HAP-1 (cell line): ENCODE results near the gene APEH.

Experiments
- DNase-seq, 2 experiments: peaks; one replicate each; pipeline ENCODE4 v3.0.0-alpha.2; 2016 to 2020; ENCODE audit warnings: low spot score in 2 of 2
- H3K27me3 ChIP-seq: fragments of 250-450 bp; sonication (Bioruptor Pico); 2 replicates; pipeline ENCODE4 v1.5.1; 2020; ENCODE audit warnings: low read depth, mild to moderate bottlenecking, moderate library complexity
- H3K36me3 ChIP-seq: fragments of 250-450 bp; sonication (Bioruptor Pico); replicated peaks from 2 replicates; pipeline ENCODE4 v1.5.1; 2020; ENCODE audit warnings: mild to moderate bottlenecking
- H3K4me1 ChIP-seq: fragments of 250-450 bp; sonication (Bioruptor Pico); 2 replicates; pipeline ENCODE4 v1.5.1; 2020; ENCODE audit warnings: mild to moderate bottlenecking
- H3K4me3 ChIP-seq: fragments of 250-450 bp; sonication (Bioruptor Pico); 2 replicates; pipeline ENCODE4 v1.5.1; 2020; ENCODE audit warnings: mild to moderate bottlenecking, moderate library complexity
- H3K9me3 ChIP-seq: fragments of 250-450 bp; sonication (Bioruptor Pico); 2 replicates; pipeline ENCODE4 v1.5.1; 2020; ENCODE audit warnings: mild to moderate bottlenecking, moderate library complexity
- in situ Hi-C: fragments of 300-500 bp; cut with MboI; formaldehyde crosslinking; loops from 3 replicates; pipeline ENCODE4 v1.14.3; 2020; ENCODE audit warnings: low sequenced_read_pairs, inconsistent platforms, mixed read lengths

The APEH gene

GRCh38 chr3:49673715-49674496 is at the start of gene APEH:
TSS of gene APEH (plus strand) at chr3:49674351. CDS start at chr3:49674402, 51 bp downstream.
- Histone ChIP-seq H3K4me3 (peak within 1 kb of the TSS; percentile 89), H3K4me1 (peaks cover 12% of the 10 kb centered on the region), H3K27me3 (no peaks in the 10 kb centered on the region), H3K36me3 (peaks cover 36% of the 10 kb centered on the region), H3K9me3 (no peaks in the 10 kb centered on the region)
- peak; percentile 95 to 99 for DNase-seq
- in situ Hi-C loops, result loop anchor here (5.0 kb wide), 1 partner anchor 127 kb away; no protein-coding TSS in a partner anchor

- no peak for DNase-seq
- in situ Hi-C loops, result no loop called here
- H3K9me3 ChIP-seq, result no peaks in the 10 kb centered on the region
- H3K36me3 ChIP-seq, result no peaks in the 10 kb centered on the region
- no peak overlapping the region for H3K4me3 ChIP-seq
- no peaks in the 10 kb centered on the region for H3K27me3 ChIP-seq
- H3K4me1 ChIP-seq, result no peaks in the 10 kb centered on the region
Observed at GRCh38 chr3:49625071-49625470, 49.1 kb upstream of the APEH start.

GRCh38 chr3:49626101-49626581 is 48.0 kb upstream of the APEH start:
- H3K4me3 ChIP-seq, result no peak overlapping the region
- no peaks in the 10 kb centered on the region for H3K27me3 ChIP-seq
- no peak for DNase-seq
- H3K9me3 ChIP-seq, result no peaks in the 10 kb centered on the region
- H3K36me3 ChIP-seq, result no peaks in the 10 kb centered on the region
- H3K4me1 ChIP-seq, result no peaks in the 10 kb centered on the region
- in situ Hi-C loops, result no loop called here

- Histone ChIP-seq H3K4me1 (no peaks in the 10 kb centered on the region), H3K27me3 (no peaks in the 10 kb centered on the region), H3K36me3 (no peaks in the 10 kb centered on the region), H3K4me3 (no peak overlapping the region), H3K9me3 (no peaks in the 10 kb centered on the region)
- in situ Hi-C loops, result no loop called here
- DNase-seq, result no peak
Observed at GRCh38 chr3:49626796-49627195, 47.4 kb upstream of the APEH start.

GRCh38 chr3:49627634-49628033 is 46.5 kb upstream of the APEH start:
- no peaks in the 10 kb centered on the region for H3K27me3 ChIP-seq
- no peaks in the 10 kb centered on the region for H3K36me3 ChIP-seq
- no peaks in the 10 kb centered on the region for H3K4me1 ChIP-seq
- H3K4me3 ChIP-seq, result no peak overlapping the region
- in situ Hi-C loops, result no loop called here
- DNase-seq, result no peak
- H3K9me3 ChIP-seq, result no peaks in the 10 kb centered on the region

- no peaks in the 10 kb centered on the region for H3K9me3 ChIP-seq
- H3K27me3 ChIP-seq, result no peaks in the 10 kb centered on the region
- no peak for DNase-seq
- in situ Hi-C loops, result no loop called here
- no peaks in the 10 kb centered on the region for H3K36me3 ChIP-seq
- H3K4me1 ChIP-seq, result no peaks in the 10 kb centered on the region
- H3K4me3 ChIP-seq, result no peak overlapping the region
Observed at GRCh38 chr3:49628249-49628648, 45.9 kb upstream of the APEH start.

GRCh38 chr3:49629451-49629850 is 44.7 kb upstream of the APEH start:
- no peak overlapping the region for H3K4me3 ChIP-seq
- H3K9me3 ChIP-seq, result no peaks in the 10 kb centered on the region
- DNase-seq, result no peak
- in situ Hi-C loops, result no loop called here
- no peaks in the 10 kb centered on the region for H3K27me3 ChIP-seq
- no peaks in the 10 kb centered on the region for H3K36me3 ChIP-seq
- no peaks in the 10 kb centered on the region for H3K4me1 ChIP-seq

GRCh38 chr3:49629866-49630265 is 44.3 kb upstream of the APEH start:
- Histone ChIP-seq H3K36me3 (no peaks in the 10 kb centered on the region), H3K9me3 (no peaks in the 10 kb centered on the region), H3K4me1 (no peaks in the 10 kb centered on the region), H3K27me3 (no peaks in the 10 kb centered on the region), H3K4me3 (no peak overlapping the region)
- in situ Hi-C loops, result no loop called here
- DNase-seq, result no peak

GRCh38 chr3:49630784-49631183 is 43.4 kb upstream of the APEH start:
- no peaks in the 10 kb centered on the region for H3K9me3 ChIP-seq
- DNase-seq, result no peak
- no peaks in the 10 kb centered on the region for H3K36me3 ChIP-seq
- no peaks in the 10 kb centered on the region for H3K4me1 ChIP-seq
- no peak overlapping the region for H3K4me3 ChIP-seq
- in situ Hi-C loops, result no loop called here
- no peaks in the 10 kb centered on the region for H3K27me3 ChIP-seq

GRCh38 chr3:49634736-49635135 is 39.4 kb upstream of the APEH start:
- DNase-seq, result no peak
- no peaks in the 10 kb centered on the region for H3K9me3 ChIP-seq
- H3K36me3 ChIP-seq, result no peaks in the 10 kb centered on the region
- no peak overlapping the region for H3K4me3 ChIP-seq
- H3K27me3 ChIP-seq, result no peaks in the 10 kb centered on the region
- in situ Hi-C loops, result no loop called here
- no peaks in the 10 kb centered on the region for H3K4me1 ChIP-seq

- H3K36me3 ChIP-seq, result no peaks in the 10 kb centered on the region
- H3K4me3 ChIP-seq, result no peak overlapping the region
- H3K9me3 ChIP-seq, result no peaks in the 10 kb centered on the region
- no peaks in the 10 kb centered on the region for H3K4me1 ChIP-seq
- in situ Hi-C loops, result no loop called here
- no peak for DNase-seq
- H3K27me3 ChIP-seq, result no peaks in the 10 kb centered on the region
Observed at GRCh38 chr3:49636883-49637609, 37.1 kb upstream of the APEH start.

GRCh38 chr3:49638445-49638844 is 35.7 kb upstream of the APEH start:
- H3K4me3 ChIP-seq, result no peak overlapping the region
- H3K4me1 ChIP-seq, result no peaks in the 10 kb centered on the region
- no peaks in the 10 kb centered on the region for H3K27me3 ChIP-seq
- in situ Hi-C loops, result no loop called here
- DNase-seq, result no peak
- no peaks in the 10 kb centered on the region for H3K36me3 ChIP-seq
- H3K9me3 ChIP-seq, result no peaks in the 10 kb centered on the region

- Histone ChIP-seq H3K4me3 (no peak overlapping the region), H3K9me3 (no peaks in the 10 kb centered on the region), H3K36me3 (no peaks in the 10 kb centered on the region), H3K4me1 (no peaks in the 10 kb centered on the region), H3K27me3 (no peaks in the 10 kb centered on the region)
- no peak for DNase-seq
- in situ Hi-C loops, result no loop called here
Observed at GRCh38 chr3:49639551-49639950, 34.6 kb upstream of the APEH start.

GRCh38 chr3:49641292-49641691 is 32.9 kb upstream of the APEH start:
- Histone ChIP-seq H3K27me3 (no peaks in the 10 kb centered on the region), H3K9me3 (no peaks in the 10 kb centered on the region), H3K36me3 (no peaks in the 10 kb centered on the region), H3K4me3 (no peak overlapping the region), H3K4me1 (no peaks in the 10 kb centered on the region)
- DNase-seq, result no peak
- in situ Hi-C loops, result no loop called here
